GM12878 (cell line): ENCODE data around the gene SPTLC3. TPM values are rescaled to one million over a fixed set of nuclear protein-coding genes. Genes with fewer than 3 reads are reported as not detected.

Experiments
- BACH1 ChIP-seq: fragments of 450-650 bp; IDR thresholded peaks from 2 replicates; pipeline ENCODE4 v1.6.1; 2017; ENCODE audit warnings: mild to moderate bottlenecking, borderline replicate concordance
- BCL11A ChIP-seq: IDR thresholded peaks from 2 replicates; pipeline ENCODE4 v1.6.1; 2011; ENCODE audit warnings: low read depth, low read length
- BRCA1 ChIP-seq: IDR thresholded peaks from 2 replicates; pipeline ENCODE4 v1.6.1; 2011; ENCODE audit warnings: low read depth, low read length, improper control_type of control experiment
- CBFB ChIP-seq: IDR thresholded peaks from 2 replicates; pipeline ENCODE4 v1.6.1; 2016; ENCODE audit warnings: antibody characterized with exemption, low read depth
- CREB1 ChIP-seq: IDR thresholded peaks from 2 replicates; pipeline ENCODE4 v1.6.1; 2012; ENCODE audit warnings: low read depth, mild to moderate bottlenecking, inconsistent platforms
- HDAC2 ChIP-seq: fragments of 200-600 bp; sonication (generic); IDR thresholded peaks from 2 replicates; pipeline ENCODE4 v1.6.1; 2017
- IKZF2 ChIP-seq, 2 experiments: fragments of 450-650 bp; IDR thresholded peaks; 2 replicates each; pipeline ENCODE4 v1.6.1; 2017; ENCODE audit warnings: mild to moderate bottlenecking in 2 of 2, moderate library complexity in 2 of 2
- JUNB ChIP-seq: IDR thresholded peaks from 2 replicates; pipeline ENCODE4 v1.6.1; 2016; ENCODE audit warnings: antibody characterized with exemption, mild to moderate bottlenecking
- KDM1A ChIP-seq: fragments of 200-600 bp; sonication (generic); IDR thresholded peaks from 2 replicates; pipeline ENCODE4 v1.6.1; 2016; ENCODE audit warnings: borderline replicate concordance
- MYB ChIP-seq: fragments of 150-350 bp; IDR thresholded peaks from 2 replicates; pipeline ENCODE4 v1.6.1; 2014; ENCODE audit warnings: mild to moderate bottlenecking, low read depth, low read length, borderline replicate concordance
- NFXL1 ChIP-seq: fragments of 450-650 bp; IDR thresholded peaks from 2 replicates; pipeline ENCODE4 v1.6.1; 2017; ENCODE audit warnings: antibody characterized with exemption, mild to moderate bottlenecking, borderline replicate concordance
- NFYB ChIP-seq: IDR thresholded peaks from 2 replicates; pipeline ENCODE4 v1.6.1; 2011; ENCODE audit warnings: low read depth, mild to moderate bottlenecking, low read length, improper control_type of control experiment, moderate library complexity; ENCODE audit not compliant: insufficient read depth
- NKRF ChIP-seq: fragments of 450-650 bp; conservative IDR thresholded peaks from 2 replicates; pipeline ENCODE4 v1.6.1; 2017; ENCODE audit warnings: mild to moderate bottlenecking, moderate library complexity
- RELB ChIP-seq: fragments of 450-650 bp; IDR thresholded peaks from 2 replicates; pipeline ENCODE4 v1.6.1; 2017; ENCODE audit warnings: low read depth, mild to moderate bottlenecking, moderate library complexity
- RUNX3 ChIP-seq: IDR thresholded peaks from 2 replicates; pipeline ENCODE4 v1.6.1; 2012; ENCODE audit warnings: low read length, inconsistent platforms
- SREBF1 ChIP-seq: IDR thresholded peaks from 2 replicates; pipeline ENCODE4 v1.6.1; 2012; ENCODE audit warnings: mild to moderate bottlenecking, low read length
- SRF ChIP-seq, 2 experiments: IDR thresholded peaks; 2 replicates each; pipeline ENCODE4 v1.6.1; 2011; ENCODE audit warnings: low read depth in 2 of 2, low read length in 2 of 2, mild to moderate bottlenecking in 1 of 2, moderate library complexity in 1 of 2
- STAT1 ChIP-seq: fragments of 450-650 bp; conservative IDR thresholded peaks from 2 replicates; pipeline ENCODE4 v1.6.1; 2014; ENCODE audit warnings: antibody characterized with exemption, mild to moderate bottlenecking
- TAF1 ChIP-seq: IDR thresholded peaks from 2 replicates; pipeline ENCODE4 v1.6.1; 2011; ENCODE audit warnings: mild to moderate bottlenecking, low read depth, low read length, borderline replicate concordance
- TCF3 ChIP-seq: IDR thresholded peaks from 2 replicates; pipeline ENCODE4 v1.6.1; 2012; ENCODE audit warnings: low read depth, mild to moderate bottlenecking, low read length, borderline replicate concordance; ENCODE audit not compliant: insufficient read depth
- TCF7 ChIP-seq: IDR thresholded peaks from 2 replicates; pipeline ENCODE4 v1.6.1; 2014; ENCODE audit warnings: antibody characterized with exemption, borderline replicate concordance
- ZNF24 ChIP-seq: fragments of 450-650 bp; IDR thresholded peaks from 2 replicates; pipeline ENCODE4 v1.6.1; 2017; ENCODE audit warnings: antibody characterized with exemption, mild to moderate bottlenecking
- polyA plus RNA-seq, 11 experiments: library from polyadenylated mRNA; depleted of rRNA in 4 of 11; unstranded in 6 of 11; stranded (reverse) in 5 of 11; fragments of >200 nt; fragmentation: Nextera tagmentation in 4 of 11; fragmentation: Illumina TruSeq in 1 of 11; extraction: Ambion mirVana in 4 of 11; extraction: Trizol in 1 of 11; gene quantifications; 1 replicate in 1 of 11; 2 replicates in 10 of 11; pipeline versions ENCODE4 v1.2.1 to v1.2.3, GENCODE V29; 2011 to 2016; ENCODE audit warnings: inconsistent platforms in 2 of 11, missing spikeins in 2 of 11, low read depth in 1 of 11
- total RNA-seq, 4 experiments: library from RNA; depleted of rRNA in 3 of 4; stranded (reverse); fragments of >200 nt in 3 of 4; fragmentation: Illumina TruSeq in 1 of 4; extraction: Trizol in 1 of 4; gene quantifications; 2 replicates each; pipeline versions ENCODE4 v1.2.1 to v1.2.3, GENCODE V29; 2013 to 2021
- TF ChIP-seq, protein P1 (sequence below): fragments of 450-650 bp; IDR thresholded peaks from 2 replicates; pipeline ENCODE4 v1.6.1; 2017; ENCODE audit warnings: mild to moderate bottlenecking, low read depth, inconsistent platforms; ENCODE audit not compliant: poor library complexity, severe bottlenecking

The SPTLC3 gene
- total and polyA plus RNA-seq, 10 of the 15 experiments (the other 5 are each of a cell fraction or from before 2014, with no cell fraction given), result 0.04 to 0.29 (median 0.06) TPM; not detected in 7

DNA sequence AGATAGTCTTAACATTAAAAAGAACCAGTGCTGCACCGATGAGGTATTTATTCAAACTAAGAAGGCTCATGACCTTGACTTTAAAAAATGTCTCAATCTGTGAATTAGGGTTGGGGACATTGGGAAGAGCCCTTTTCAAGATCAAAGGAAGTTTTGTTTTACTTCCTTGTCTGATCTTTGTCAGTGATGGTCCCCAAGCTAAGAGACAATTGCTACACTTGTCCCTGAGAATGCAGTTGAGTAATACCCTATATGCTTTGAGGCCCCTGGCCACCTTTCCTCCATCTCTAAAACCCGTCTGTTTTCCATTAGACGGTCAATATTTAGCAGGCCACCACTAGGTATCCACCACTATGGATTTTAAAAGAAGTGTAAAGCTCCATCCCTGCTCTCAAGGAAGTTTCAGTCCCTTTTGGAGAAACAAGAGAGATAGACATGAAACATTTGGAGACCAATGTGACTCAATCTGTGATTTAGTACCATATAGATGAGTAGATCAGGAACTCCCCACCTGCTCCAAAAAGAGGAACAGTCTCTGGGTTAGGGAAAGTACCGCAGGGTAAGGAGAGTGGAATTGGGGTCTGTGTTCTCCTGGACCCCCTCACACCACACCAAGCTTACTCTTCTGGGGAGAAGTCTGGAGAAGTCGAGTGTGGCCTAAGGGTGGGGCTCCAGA, 113.2 kb downstream of the SPTLC3 start (continued):
- TF ChIP-seq NKRF (no peak), MYB (no peak), TAF1 (no peak), TCF3 (0 out of 2 replicates have a peak, but pooled peaks have one; percentile 48), HDAC2 (no peak), SREBF1 (no peak), JUNB (peak; percentile 97), CBFB (no peak), RELB (peak; percentile 89), CREB1 (no peak), ZNF24 (no peak), STAT1 (no peak), NFXL1 (no peak), KDM1A (no peak), NFYB (no peak), BACH1 (peak; percentile 76; the same call in 1 of the 2 replicates), SRF (IDR thresholded peaks at IDR 0.05; ENCODE audit: low read depth in 2 of 2, low read length in 2 of 2) (0 out of 4 replicates have a peak, but pooled peaks of 1 of the 2 experiments have one; percentile 41), BCL11A (peak; percentile 90), TCF7 (peak; percentile 68), RUNX3 (peak; percentile 82), IKZF2 (IDR thresholded peaks at IDR 0.05) (peak; percentile 89 to 92), BRCA1 (no peak)
- TF ChIP-seq, protein P1, sequence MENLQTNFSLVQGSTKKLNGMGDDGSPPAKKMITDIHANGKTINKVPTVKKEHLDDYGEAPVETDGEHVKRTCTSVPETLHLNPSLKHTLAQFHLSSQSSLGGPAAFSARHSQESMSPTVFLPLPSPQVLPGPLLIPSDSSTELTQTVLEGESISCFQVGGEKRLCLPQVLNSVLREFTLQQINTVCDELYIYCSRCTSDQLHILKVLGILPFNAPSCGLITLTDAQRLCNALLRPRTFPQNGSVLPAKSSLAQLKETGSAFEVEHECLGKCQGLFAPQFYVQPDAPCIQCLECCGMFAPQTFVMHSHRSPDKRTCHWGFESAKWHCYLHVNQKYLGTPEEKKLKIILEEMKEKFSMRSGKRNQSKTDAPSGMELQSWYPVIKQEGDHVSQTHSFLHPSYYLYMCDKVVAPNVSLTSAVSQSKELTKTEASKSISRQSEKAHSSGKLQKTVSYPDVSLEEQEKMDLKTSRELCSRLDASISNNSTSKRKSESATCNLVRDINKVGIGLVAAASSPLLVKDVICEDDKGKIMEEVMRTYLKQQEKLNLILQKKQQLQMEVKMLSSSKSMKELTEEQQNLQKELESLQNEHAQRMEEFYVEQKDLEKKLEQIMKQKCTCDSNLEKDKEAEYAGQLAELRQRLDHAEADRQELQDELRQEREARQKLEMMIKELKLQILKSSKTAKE, result peak; percentile 31
